GM18526 (cell line): ENCODE results near the gene MT1G.

Source experiments
- POLR2A ChIP-seq: IDR thresholded peaks from 3 replicates; pipeline ENCODE4 v1.6.1; 2011; ENCODE audit not compliant: insufficient read length; ENCODE audit errors: extremely low read depth

The MT1G gene

DNA sequence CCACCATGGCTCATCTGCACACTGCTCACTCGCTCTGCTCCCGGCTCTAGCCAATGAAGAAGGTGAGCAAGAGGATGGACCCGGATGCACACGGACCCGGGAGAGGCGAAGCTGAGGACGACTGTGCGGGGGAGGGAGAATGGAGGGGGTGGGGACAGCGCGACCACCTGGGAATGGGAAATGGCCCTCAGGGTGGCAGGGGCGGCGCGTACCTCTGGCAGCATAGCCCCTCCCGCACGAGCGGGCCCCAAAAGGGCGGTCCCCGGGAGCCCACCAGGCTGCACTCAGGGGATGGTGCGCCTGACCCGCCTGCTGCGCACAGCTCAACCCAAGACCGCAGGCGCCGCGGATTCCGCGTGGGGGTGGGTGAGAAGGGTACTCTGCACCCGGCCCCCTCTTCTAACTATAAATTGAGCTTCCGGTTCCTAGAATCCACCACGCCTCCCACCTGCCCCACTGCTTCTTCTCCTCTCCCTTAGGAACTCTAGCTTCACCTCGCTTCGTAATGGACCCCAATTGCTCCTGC lies 7.9 kb upstream of the MT1G start:
- TF ChIP-seq POLR2A: no peak

DNA sequence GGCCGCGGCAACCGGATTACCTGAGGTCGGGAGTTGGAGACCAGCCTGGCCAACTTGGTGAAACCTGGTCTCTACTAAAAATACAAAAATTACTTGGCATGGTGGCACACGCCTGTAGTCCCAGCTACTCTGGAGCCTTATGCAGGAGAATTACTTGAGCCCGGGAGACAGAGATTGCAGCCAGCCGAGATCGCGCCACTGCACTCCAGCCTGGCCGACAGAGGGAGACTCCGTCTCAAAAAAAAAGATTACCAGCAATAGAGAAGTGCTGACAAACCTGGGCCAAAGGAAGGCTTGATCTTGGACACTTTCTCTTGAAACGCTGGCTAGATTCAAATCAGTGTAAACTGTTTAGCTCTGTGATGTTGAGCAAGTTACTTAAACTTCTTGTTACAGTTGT lies 6.1 kb upstream of the MT1G start:
- TF ChIP-seq POLR2A: no peak

DNA sequence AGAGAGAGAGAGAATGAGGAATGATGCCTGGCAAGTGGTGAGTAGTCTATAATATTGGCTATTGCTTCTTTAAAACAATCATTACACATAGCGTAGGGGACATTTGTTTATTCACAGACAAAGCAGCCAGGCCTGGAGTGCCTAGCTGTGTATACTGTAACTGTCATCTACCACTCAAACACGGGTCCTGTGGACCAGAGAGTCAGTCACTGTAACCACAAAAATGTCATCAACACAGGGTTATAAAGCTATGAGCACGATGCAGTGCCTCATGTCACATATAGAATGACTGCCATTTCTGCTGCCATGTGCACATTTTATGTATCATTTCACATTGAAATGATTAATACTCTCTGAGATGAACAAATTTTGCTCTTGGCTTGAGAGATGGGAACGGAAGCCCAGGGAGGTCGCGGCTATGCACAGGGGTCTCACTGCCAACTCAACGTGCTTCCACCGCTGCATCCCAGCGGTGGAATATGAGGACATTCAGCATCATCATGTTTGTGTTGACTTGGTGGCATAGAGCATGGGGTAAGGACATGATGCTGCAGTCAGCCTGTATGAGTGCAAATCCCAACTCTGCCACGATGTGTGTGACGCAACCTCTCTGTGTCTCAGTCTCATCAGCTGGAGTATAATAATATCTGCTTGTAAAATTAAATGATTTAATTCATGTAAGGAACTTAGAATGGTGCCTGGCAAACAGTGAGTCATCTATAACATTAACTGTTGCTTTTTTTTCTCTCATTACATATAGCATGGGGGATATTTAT lies 5.1 kb upstream of the MT1G start:
- TF ChIP-seq POLR2A: no peak

DNA sequence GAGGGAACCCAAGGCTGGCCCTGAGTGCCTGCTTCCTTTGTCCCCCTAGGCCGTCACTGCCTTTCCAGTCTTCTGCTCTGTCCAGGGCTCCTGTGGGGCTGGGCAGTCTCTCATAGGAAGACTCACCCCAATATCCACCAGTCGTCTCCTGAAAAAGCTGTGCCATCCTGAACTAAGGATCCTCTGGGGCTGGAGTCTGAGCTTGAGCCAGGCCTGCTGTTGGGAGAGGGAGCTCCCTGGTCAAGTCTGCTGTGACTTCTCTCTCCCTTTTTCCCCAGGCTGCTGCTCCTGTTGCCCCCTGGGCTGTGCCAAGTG lies 2.7 kb upstream of the MT1G start:
- TF ChIP-seq POLR2A: no peak

DNA sequence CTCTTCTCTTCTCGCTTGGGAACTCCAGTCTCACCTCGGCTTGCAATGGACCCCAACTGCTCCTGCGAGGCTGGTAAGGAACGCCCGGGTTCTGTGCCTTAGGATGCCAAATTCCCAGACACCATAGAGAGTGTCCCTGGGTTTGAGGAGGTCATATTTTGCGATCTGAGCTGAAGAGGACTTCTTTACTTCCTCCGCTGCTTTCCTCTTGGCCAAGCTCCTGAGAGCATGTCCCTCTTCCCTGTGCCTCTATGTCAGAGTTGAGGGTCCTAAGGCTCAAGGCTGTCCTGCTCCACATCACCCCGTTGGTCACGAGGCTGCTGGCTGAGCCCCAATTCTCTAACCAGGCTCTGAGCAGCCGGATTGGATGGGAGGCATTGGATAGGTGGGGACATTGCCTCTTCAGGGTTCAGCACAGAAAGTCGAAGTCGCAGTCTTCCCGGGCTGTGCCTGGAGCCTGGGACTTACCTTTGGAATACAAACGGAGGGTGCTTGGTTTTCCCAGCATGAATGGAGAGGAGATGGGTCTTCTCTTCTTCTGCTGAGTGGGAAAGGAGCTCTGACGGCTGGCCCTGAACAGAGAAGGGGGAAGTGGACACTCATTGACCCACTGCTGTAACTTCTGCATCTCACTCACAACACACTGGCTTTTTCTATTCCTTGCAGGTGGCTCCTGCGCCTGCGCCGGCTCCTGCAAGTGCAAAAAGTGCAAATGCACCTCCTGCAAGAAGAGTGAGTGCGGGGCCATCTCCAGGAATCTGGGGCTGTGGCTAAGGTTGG lies 2.2 kb upstream of the MT1G start:
- no peak for TF ChIP-seq POLR2A

DNA sequence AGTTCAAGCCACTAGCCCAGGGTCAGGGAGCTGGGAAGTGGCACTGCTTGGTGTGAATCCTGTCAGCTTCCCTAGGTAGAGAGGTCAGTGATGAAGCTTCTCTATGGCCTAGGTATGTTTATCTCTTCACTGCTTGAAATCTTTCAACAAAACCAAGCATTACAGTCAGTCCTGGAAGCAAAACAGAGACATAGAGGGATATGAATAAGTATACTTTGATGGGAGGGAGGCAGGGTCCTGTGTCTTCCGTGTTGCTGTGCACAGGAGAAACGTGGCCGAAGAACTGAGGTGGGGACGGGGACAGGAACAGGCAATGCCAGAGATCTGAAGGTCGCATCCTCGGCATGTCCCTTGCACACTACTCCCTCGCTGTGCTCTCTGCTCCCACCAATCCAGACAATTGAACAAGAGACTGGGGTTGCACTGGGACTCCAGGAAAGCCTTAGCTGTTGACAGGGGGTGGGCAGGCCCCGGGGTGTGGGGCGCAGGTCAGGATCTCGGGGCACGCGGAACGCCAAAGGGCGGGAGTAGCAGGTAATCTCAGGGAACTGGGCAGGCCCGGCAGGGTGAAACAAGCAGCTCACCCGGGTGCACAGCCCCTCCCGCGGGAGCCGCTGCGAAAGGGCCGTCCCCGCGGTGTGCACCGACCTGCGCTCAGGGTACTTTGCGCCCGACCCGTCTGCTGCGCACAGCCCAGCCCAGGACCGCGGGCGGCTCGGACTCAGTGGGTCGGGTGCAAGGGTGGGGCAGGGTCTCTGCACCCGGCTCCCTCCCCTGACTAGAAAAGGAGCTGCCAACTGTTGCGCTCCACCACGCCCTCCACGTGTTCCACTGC lies 1.4 kb upstream of the MT1G start, which contains the start of gene MT1H:
TSS of gene MT1H (plus strand) at position 810 of the 835 bp plus-strand sequence. CDS start 71 bp downstream, outside the sequence.
- no peak for TF ChIP-seq POLR2A

- TF ChIP-seq POLR2A: no peak
These were observed 3.4 kb downstream of the MT1G start for GRCh38 chr16:56664506-56664905.

DNA sequence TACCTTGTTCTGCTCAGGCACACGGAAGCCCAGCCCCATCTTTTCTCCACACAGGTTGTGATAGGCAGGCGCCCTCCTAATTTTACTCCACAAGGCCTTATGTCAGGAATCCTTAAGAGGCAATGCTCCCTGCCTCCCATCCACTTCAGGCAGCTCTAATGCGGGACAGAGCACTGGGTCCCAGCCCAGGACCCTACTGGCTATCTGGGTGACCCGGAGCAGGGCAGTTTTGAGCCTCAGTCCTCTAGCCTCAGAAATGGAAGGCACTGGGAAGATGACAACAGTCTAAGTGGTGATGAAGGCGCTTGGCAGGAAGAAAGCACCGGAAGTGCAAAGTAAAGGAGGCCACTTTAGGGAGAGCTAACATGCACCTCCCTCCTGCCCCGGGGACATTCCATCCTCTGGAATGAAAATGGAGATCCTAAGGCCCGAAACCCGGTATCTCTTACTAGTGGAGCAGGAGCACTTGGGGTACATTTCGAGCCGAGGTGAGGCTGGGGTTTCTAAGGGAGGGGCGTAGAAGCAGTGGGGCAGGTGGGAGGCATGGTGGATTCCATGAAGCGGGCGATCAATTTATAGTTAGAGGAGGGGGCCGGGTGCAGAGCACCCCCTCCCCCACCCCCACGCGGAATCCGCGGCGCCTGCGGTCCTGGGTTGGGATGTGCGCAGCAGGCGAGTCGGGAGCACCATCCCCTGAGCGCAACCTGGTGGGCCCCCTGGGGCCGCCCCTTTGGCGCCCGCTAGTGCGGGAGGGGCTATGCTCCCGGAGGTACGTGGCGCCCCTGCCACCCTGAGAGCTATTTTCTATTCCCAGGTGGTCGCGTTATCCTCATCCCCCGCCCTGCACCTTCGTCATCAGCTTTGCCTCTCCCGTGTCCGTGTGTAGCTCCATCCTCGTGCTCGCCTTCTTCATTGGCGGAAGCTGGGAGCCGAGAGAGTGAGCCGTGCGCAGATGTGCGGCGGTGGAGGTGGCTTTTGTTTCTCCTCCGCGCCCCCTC lies 5.2 kb downstream of the MT1G start:
- TF ChIP-seq POLR2A: no peak

- TF ChIP-seq POLR2A: no peak
These were observed 9.5 kb downstream of the MT1G start for GRCh38 chr16:56658327-56658875.

- TF ChIP-seq POLR2A: peak; percentile 47
These were observed 10.1 kb downstream of the MT1G start, which contains the start of gene MT1F for GRCh38 chr16:56657555-56658326. MT1F (plus strand) TSS chr16:56657959; CDS start chr16:56658059, 100 bp downstream.

- TF ChIP-seq POLR2A: no peak
These were observed 14.6 kb downstream of the MT1G start for GRCh38 chr16:56653218-56653617.

- TF ChIP-seq POLR2A: no peak
These were observed 15.3 kb downstream of the MT1G start for GRCh38 chr16:56652600-56652999.

DNA sequence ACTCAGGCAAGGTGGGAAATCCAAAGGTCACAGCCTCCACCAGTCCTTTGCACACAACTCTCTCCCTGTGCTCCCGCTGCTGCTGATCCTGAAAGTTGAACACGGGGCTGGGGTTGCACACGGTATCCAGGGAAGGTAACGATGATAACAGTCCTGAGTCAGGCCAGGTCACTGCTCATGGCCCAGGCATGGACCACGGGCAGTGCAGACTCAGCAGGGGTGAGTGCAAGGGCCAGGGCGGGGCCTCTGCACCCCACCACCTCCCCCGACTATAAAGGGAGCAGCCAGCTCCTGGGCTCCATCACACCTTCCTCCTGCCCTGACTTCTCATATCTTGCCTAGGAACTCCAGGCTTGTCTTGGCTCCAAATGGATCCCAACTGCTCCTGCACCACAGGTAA lies 16.3 kb downstream of the MT1G start, which contains the start of gene MT1B:
TSS of gene MT1B (plus strand) at position 301 of the 400 bp plus-strand sequence. CDS start at position 369, 68 bp downstream.
- TF ChIP-seq POLR2A: no peak

DNA sequence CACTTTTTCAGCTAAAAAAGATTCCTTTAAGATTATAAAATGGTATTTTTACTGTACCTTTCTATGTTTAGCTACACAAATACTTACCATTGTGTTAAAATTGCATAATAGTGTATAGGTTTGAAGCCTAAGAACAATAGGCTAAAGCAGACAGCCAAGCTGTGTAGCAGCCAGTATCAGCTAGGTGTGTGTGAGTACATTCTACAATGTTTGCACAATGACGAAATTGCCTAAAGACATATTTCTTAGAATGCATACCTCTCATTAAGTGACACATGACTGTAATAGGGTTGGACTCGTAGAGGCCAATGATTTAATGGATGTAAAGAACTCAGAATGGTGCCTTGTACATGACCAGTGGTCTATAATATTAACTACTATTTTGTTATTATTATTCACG lies 18.0 kb downstream of the MT1G start:
- TF ChIP-seq POLR2A: no peak
